Astrocyte (in vitro differentiated cells and primary cell): ENCODE measurements around the gene HEATR3. TPM values are rescaled to one million over a fixed set of nuclear protein-coding genes. Genes with fewer than 3 reads are reported as not detected.

Source experiments
- DNase-seq: peaks from one replicate; pipeline ENCODE4 v3.0.0-alpha.2; 2010; ENCODE audit warnings: low read depth
- FAIRE-seq: peaks from 2 replicates; lab custom pipeline; 2011; peaks lifted over from hg19 to GRCh38; lab: Jason Lieb, UNC
- H2AFZ ChIP-seq: 2 replicates; pipeline ENCODE4 v1.6.0; 2012; ENCODE audit warnings: low read depth, low read length, inconsistent platforms
- H3K27ac ChIP-seq: 2 replicates; pipeline ENCODE4 v1.5.1; 2011; ENCODE audit warnings: low read depth, low read length, inconsistent platforms
- H3K27me3 ChIP-seq: 2 replicates; pipeline ENCODE4 v1.6.0; 2011; ENCODE audit warnings: low read length, inconsistent platforms; ENCODE audit not compliant: insufficient read depth
- H3K36me3 ChIP-seq: 2 replicates; pipeline ENCODE4 v1.5.1; 2011; ENCODE audit warnings: low read length, inconsistent platforms; ENCODE audit not compliant: insufficient read depth
- H3K4me1 ChIP-seq: 2 replicates; pipeline ENCODE4 v1.5.1; 2011; ENCODE audit warnings: low read length, inconsistent platforms; ENCODE audit not compliant: insufficient read depth
- H3K4me2 ChIP-seq: 2 replicates; pipeline ENCODE4 v1.6.0; 2012; ENCODE audit warnings: low read length, inconsistent platforms
- H3K4me3 ChIP-seq: 2 replicates; pipeline ENCODE4 v1.5.1; 2011; ENCODE audit warnings: low read depth, mild to moderate bottlenecking, low read length, inconsistent platforms; ENCODE audit not compliant: insufficient read depth
- H3K79me2 ChIP-seq: 2 replicates; pipeline ENCODE4 v1.6.0; 2012; ENCODE audit warnings: mild to moderate bottlenecking, low read length, inconsistent platforms; ENCODE audit not compliant: insufficient read depth
- H3K9ac ChIP-seq: 2 replicates; pipeline ENCODE4 v1.6.0; 2012; ENCODE audit warnings: mild to moderate bottlenecking, low read length, inconsistent platforms
- H3K9me3 ChIP-seq: 2 replicates; pipeline ENCODE4 v1.5.1; 2012; ENCODE audit warnings: low read depth, mild to moderate bottlenecking, low read length, inconsistent platforms; ENCODE audit not compliant: insufficient read depth
- H4K20me1 ChIP-seq: 2 replicates; pipeline ENCODE4 v1.6.0; 2012; ENCODE audit warnings: low read length, inconsistent platforms; ENCODE audit not compliant: insufficient read depth
- H3K27ac Mint-ChIP-seq: one replicate; pipeline ENCODE4 v1.8.0; 2021; ENCODE audit warnings: mild to moderate bottlenecking, mixed read lengths; ENCODE audit not compliant: unreplicated experiment
- H3K27me3 Mint-ChIP-seq: one replicate; pipeline ENCODE4 v1.8.0; 2021; ENCODE audit warnings: low read depth, mixed read lengths; ENCODE audit not compliant: unreplicated experiment
- H3K36me3 Mint-ChIP-seq: one replicate; pipeline ENCODE4 v1.8.0; 2021; ENCODE audit warnings: low read depth, mixed read lengths; ENCODE audit not compliant: unreplicated experiment
- H3K4me1 Mint-ChIP-seq: one replicate; pipeline ENCODE4 v1.8.0; 2021; ENCODE audit warnings: low read depth, mixed read lengths; ENCODE audit not compliant: unreplicated experiment
- H3K4me3 Mint-ChIP-seq: one replicate; pipeline ENCODE4 v1.8.0; 2021; ENCODE audit warnings: mild to moderate bottlenecking, moderate library complexity, mixed read lengths; ENCODE audit not compliant: unreplicated experiment
- H3K9me3 Mint-ChIP-seq: one replicate; pipeline ENCODE4 v1.8.0; 2021; ENCODE audit warnings: mild to moderate bottlenecking, mixed read lengths; ENCODE audit not compliant: unreplicated experiment
- EZH2 ChIP-seq: IDR thresholded peaks from 2 replicates; pipeline ENCODE4 v1.6.1; 2012; ENCODE audit warnings: mild to moderate bottlenecking, low read length, inconsistent platforms; ENCODE audit not compliant: insufficient read depth
- total RNA-seq: library from RNA; stranded (reverse); gene quantifications from 2 replicates; pipeline ENCODE4 v1.2.1, GENCODE V29; 2021
- TF ChIP-seq, protein P1 (sequence below): IDR thresholded peaks from 2 replicates; pipeline ENCODE4 v1.5.1; 2011; ENCODE audit warnings: low read depth, mild to moderate bottlenecking, inconsistent platforms, low read length, moderate library complexity; ENCODE audit not compliant: insufficient read depth

HEATR3 gene
- total RNA-seq, 1 donor from 2014 or later, result 26.8 TPM

DNA sequence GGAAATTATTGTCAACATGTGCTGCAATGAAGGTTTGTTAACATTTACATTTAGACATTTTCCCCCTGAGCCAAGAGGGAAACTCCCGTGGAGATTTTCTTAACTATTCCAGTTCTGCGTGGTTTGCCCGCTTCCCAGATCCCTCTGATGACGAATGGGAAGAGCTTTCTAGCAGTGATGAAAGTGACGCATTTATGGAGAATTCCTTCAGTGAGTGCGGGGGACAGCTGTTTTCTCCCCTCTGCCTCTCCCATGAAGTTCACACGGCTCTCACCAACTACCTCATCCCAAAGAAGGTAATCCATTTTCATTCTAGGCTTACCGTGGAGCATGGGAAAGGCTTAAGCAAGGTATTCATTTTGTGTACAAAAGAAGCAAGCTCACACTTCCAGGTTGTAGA, 18.2 kb downstream of the HEATR3 start:
- peaks cover 7% of the 10 kb centered on the region for H3K4me1 Mint-ChIP-seq
- no peak overlapping the region for H3K4me3 ChIP-seq
- H3K79me2 ChIP-seq, result peaks cover 10% of the 10 kb centered on the region
- H2AFZ ChIP-seq, result no peak overlapping the region
- TF ChIP-seq, protein P1, sequence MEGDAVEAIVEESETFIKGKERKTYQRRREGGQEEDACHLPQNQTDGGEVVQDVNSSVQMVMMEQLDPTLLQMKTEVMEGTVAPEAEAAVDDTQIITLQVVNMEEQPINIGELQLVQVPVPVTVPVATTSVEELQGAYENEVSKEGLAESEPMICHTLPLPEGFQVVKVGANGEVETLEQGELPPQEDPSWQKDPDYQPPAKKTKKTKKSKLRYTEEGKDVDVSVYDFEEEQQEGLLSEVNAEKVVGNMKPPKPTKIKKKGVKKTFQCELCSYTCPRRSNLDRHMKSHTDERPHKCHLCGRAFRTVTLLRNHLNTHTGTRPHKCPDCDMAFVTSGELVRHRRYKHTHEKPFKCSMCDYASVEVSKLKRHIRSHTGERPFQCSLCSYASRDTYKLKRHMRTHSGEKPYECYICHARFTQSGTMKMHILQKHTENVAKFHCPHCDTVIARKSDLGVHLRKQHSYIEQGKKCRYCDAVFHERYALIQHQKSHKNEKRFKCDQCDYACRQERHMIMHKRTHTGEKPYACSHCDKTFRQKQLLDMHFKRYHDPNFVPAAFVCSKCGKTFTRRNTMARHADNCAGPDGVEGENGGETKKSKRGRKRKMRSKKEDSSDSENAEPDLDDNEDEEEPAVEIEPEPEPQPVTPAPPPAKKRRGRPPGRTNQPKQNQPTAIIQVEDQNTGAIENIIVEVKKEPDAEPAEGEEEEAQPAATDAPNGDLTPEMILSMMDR, result no peak
- H3K36me3 ChIP-seq, result peaks cover 32% of the 10 kb centered on the region
- H3K4me3 Mint-ChIP-seq, result no peak overlapping the region
- no peak overlapping the region for H3K27ac Mint-ChIP-seq
- no peak overlapping the region for H3K9ac ChIP-seq
- no peaks in the 10 kb centered on the region for H3K27me3 ChIP-seq
- no peak for DNase-seq
- H3K4me2 ChIP-seq, result no peak overlapping the region
- H3K27ac ChIP-seq, result no peak overlapping the region
- H3K4me1 ChIP-seq, result no peaks in the 10 kb centered on the region
- H4K20me1 ChIP-seq, result peaks cover 6% of the 10 kb centered on the region
- H3K36me3 Mint-ChIP-seq, result peaks cover 34% of the 10 kb centered on the region
- H3K9me3 Mint-ChIP-seq, result no peaks in the 10 kb centered on the region
- no peaks in the 10 kb centered on the region for H3K27me3 Mint-ChIP-seq
- H3K9me3 ChIP-seq, result no peaks in the 10 kb centered on the region
- FAIRE-seq, result no peak

GRCh38 chr16:50086176-50086575, 20.4 kb downstream of the HEATR3 start:
- DNase-seq, result no peak
- Histone ChIP-seq H3K9ac (no peak overlapping the region), H3K27ac (no peak overlapping the region), H3K4me1 (no peaks in the 10 kb centered on the region), H3K36me3 (peaks cover 28% of the 10 kb centered on the region), H3K27me3 (no peaks in the 10 kb centered on the region), H3K79me2 (peaks cover 6% of the 10 kb centered on the region), H3K4me2 (no peak overlapping the region), H4K20me1 (peaks cover 3% of the 10 kb centered on the region), H2AFZ (no peak overlapping the region), H3K4me3 (no peak overlapping the region), H3K9me3 (no peaks in the 10 kb centered on the region)
- no peak for FAIRE-seq
- no peaks in the 10 kb centered on the region for H3K4me1 Mint-ChIP-seq
- H3K9me3 Mint-ChIP-seq, result no peaks in the 10 kb centered on the region
- no peaks in the 10 kb centered on the region for H3K27me3 Mint-ChIP-seq
- TF ChIP-seq, protein P1, result no peak
- no peak for TF ChIP-seq EZH2
- no peak overlapping the region for H3K27ac Mint-ChIP-seq
- peaks cover 23% of the 10 kb centered on the region for H3K36me3 Mint-ChIP-seq
- no peak overlapping the region for H3K4me3 Mint-ChIP-seq

DNA sequence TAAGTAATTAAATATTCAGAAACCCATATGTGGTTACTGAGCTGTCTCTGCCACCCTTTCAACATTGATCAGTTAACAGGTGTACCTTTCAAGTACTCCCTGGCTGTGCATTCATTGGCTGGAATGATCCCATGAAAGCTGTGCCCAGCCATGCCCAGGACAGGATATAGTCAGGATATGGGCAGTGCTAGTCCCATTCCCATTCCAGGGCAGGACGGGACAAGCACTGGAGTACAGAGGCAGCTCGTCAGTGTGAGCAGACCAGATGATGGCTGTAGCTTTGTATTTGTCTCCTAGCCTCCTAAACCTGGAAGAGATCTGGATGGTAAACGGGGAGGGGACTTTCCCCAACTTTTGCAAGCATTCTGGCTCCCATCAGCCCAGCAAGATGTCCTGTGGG, 22.5 kb downstream of the HEATR3 start:
- Histone ChIP-seq H2AFZ (no peak overlapping the region), H3K9ac (no peak overlapping the region), H3K79me2 (no peaks in the 10 kb centered on the region), H3K9me3 (no peaks in the 10 kb centered on the region), H3K4me1 (no peaks in the 10 kb centered on the region), H3K36me3 (peaks cover 25% of the 10 kb centered on the region), H3K27me3 (no peaks in the 10 kb centered on the region), H3K4me3 (no peak overlapping the region), H4K20me1 (peaks cover 3% of the 10 kb centered on the region), H3K4me2 (no peak overlapping the region), H3K27ac (no peak overlapping the region)
- Mint-ChIP-seq H3K27ac (no peak overlapping the region), H3K4me1 (no peaks in the 10 kb centered on the region), H3K27me3 (no peaks in the 10 kb centered on the region), H3K36me3 (peaks cover 23% of the 10 kb centered on the region), H3K9me3 (no peaks in the 10 kb centered on the region), H3K4me3 (no peak overlapping the region)
- no peak for TF ChIP-seq EZH2
- TF ChIP-seq, protein P1, result no peak
- DNase-seq, result no peak
- FAIRE-seq, result no peak
